Endothelial cell of umbilical vein (primary cell): ENCODE measurements around the gene CHM.

Experiments
- CTCF ChIP-seq, 2 donors: IDR thresholded peaks; 1 replicate in 1 of 2; 2 replicates in 1 of 2; pipeline ENCODE4 v1.5.1; 2011; ENCODE audit warnings: low read length in 2 of 2, mild to moderate bottlenecking in 2 of 2, moderate library complexity in 2 of 2, control low read depth in 1 of 2, inconsistent platforms in 1 of 2, low read depth in 1 of 2; ENCODE audit not compliant: insufficient read depth in 1 of 2; ENCODE audit errors: extremely low read depth in 1 of 2
- EZH2 ChIP-seq: IDR thresholded peaks from 2 replicates; pipeline ENCODE4 v1.6.1; 2012; ENCODE audit warnings: borderline replicate concordance, low read depth, mild to moderate bottlenecking, moderate library complexity, low read length, inconsistent platforms; ENCODE audit not compliant: severe bottlenecking
- FOS ChIP-seq: IDR thresholded peaks from 2 replicates; pipeline ENCODE4 v1.6.1; 2011; ENCODE audit warnings: mild to moderate bottlenecking, low read length, moderate library complexity, borderline replicate concordance; ENCODE audit not compliant: insufficient read depth
- GATA2 ChIP-seq: IDR thresholded peaks from 2 replicates; pipeline ENCODE4 v1.7.0; 2011; ENCODE audit warnings: low read depth, mild to moderate bottlenecking, moderate library complexity, mixed read lengths, low read length; ENCODE audit not compliant: insufficient read length, insufficient read depth
- JUN ChIP-seq: IDR thresholded peaks from 2 replicates; pipeline ENCODE4 v1.6.1; 2011; ENCODE audit warnings: borderline replicate concordance, low read depth; ENCODE audit not compliant: insufficient read length, insufficient read depth
- MAX ChIP-seq: IDR thresholded peaks from 2 replicates; pipeline ENCODE4 v1.6.1; 2011; ENCODE audit not compliant: insufficient read depth, insufficient read length
- POLR2A ChIP-seq: IDR thresholded peaks from 2 replicates; pipeline ENCODE4 v1.6.1; 2012; ENCODE audit warnings: low read depth, mild to moderate bottlenecking, control low read depth, low read length
- POLR2AphosphoS5 ChIP-seq: IDR thresholded peaks from 2 replicates; pipeline ENCODE4 v1.6.1; 2012; ENCODE audit warnings: low read depth, mild to moderate bottlenecking, control low read depth, low read length, moderate library complexity; ENCODE audit not compliant: insufficient read depth

- TF ChIP-seq CTCF (IDR thresholded peaks at IDR 0.05; ENCODE audit: extremely low read depth in 1 of 2, insufficient read depth in 1 of 2, low read depth in 1 of 2, low read length in 2 of 2) = no peak
- no peak for TF ChIP-seq GATA2
- TF ChIP-seq POLR2AphosphoS5 = no peak
- no peak for TF ChIP-seq EZH2
- TF ChIP-seq POLR2A = no peak
- TF ChIP-seq JUN = no peak
- no peak for TF ChIP-seq FOS
- no peak for TF ChIP-seq MAX
These were observed 14.0 kb downstream of the CHM start for GRCh38 chrX:86033385-86033784.
